HT1080 (cell line): ENCODE data around the gene CLIC1. TPM values are rescaled to one million over a fixed set of nuclear protein-coding genes. Genes with fewer than 3 reads are reported as not detected.
"Not testable (repeated sequence)": the region's sequence is repeated elsewhere in the genome, so short reads cannot be mapped to it uniquely, and the experiment has no call there.

Experiments
- DNase-seq: peaks from one replicate; pipeline ENCODE4 v3.0.0-alpha.2; 2015; ENCODE audit warnings: low read depth
- total RNA-seq: library from RNA; depleted of rRNA; stranded (reverse); fragments of >200 nt; shearing (Covaris generic); gene quantifications from 2 replicates; pipeline ENCODE4 v1.2.3, GENCODE V29; 2014

CLIC1 gene
- total RNA-seq, 1 experiment from 2014 or later = 1,400 TPM

DNA sequence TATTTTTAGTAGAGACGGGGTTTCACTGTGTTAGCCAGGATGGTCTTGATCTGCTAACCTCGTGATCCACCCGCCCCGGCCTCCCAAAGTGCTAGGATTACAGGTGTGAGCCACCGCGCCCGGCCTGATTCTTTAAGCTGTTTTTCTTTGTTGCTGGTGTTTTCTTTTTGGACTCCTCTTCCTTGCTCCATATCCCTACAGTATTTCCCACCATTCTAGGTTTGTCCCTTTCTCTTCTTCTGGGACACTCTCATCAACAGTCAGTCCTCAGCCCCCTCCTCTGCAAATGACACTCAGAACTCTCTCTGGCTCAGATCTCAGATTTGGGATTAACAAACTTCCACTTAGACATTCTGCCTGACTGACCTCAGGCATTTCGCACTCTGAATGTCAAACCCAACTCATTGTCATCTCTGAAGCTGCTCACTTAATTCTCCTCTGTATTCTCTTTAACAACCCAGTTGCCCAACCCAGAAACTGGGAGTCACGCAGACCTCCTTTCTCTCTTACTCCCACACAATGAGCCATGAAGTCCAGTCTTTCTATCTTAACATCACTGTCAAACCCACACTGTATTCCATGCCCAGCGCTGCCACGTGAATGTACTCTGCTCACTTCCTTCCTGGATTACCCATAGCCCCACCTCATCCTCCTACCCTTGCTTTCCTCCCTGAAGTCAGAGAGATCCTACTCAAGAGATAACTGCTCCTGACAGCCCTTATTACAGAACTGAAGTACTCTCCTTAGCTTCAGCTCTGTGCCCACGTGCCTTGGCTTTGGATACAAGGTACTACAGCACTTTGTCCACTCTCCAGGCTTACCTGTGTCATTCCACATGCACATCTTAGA is 10.6 kb downstream of the CLIC1 start:
- no peak for DNase-seq

DNA sequence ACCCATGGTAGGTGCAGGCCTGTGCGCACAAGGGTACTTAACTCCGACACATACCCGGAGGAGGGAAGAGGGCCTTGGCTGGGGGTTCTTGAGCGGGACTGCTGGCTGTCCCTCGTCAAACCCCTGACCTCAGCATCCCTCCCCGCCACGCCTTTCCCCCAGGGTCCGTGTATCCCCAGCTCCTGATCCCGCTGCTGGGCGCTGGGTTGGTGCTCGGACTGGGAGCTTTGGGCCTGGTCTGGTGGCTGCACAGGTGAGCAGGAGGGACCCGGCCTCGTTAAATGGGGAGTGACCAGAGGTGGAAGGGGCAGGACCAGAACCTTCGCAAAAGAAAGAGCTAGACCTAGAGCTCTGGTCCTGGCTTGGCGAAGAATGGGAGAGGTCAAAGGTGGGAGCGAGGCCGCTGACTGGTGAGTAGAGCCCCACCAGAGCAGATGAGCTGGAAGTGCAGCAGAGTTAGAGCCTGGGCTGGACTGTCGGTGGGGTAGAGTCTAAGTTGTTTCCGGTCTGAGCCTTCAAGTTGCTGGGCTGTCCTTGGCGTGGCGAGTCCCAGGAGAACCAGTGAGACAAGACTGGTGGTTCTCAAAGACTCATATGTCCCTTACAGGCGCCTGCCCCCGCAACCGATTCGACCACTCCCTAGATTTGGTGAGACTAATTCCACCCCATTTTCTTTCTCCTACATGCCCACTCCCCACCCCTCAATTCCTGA is 12.2 kb downstream of the CLIC1 start:
- DNase-seq = no peak

DNA sequence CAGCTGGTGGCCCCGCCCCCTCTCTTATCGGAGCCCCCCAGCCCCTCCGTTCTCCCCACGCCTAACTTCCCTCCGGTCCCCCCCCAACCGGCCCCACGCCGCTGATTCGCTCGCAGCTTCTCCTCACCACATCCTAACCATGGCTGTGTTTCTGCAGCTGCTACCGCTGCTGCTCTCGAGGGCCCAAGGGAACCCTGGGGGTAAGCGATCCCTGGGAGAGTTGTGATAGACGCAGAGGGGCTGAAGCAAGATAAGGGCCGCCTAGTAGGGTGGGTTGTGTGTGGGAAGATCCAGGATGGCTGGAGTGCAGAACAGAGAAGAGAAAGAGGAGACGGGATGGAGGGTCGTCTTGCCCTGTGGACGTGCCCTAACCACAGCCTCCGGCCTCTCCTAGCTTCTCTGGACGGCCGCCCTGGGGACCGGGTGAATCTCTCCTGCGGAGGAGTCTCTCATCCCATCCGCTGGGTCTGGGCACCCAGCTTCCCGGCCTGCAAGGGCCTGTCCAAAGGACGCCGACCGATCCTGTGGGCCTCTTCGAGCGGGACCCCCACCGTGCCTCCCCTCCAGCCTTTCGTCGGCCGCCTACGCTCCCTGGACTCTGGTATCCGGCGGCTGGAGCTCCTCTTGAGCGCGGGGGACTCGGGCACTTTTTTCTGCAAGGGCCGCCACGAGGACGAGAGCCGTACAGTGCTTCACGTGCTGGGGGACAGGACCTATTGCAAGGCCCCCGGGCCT is 12.9 kb downstream of the CLIC1 start, which contains the start of gene MPIG6B:
TSS of gene MPIG6B (plus strand) at position 129 of the 735 bp plus-strand sequence. CDS start at position 140, 11 bp downstream.
- no peak for DNase-seq

DNA sequence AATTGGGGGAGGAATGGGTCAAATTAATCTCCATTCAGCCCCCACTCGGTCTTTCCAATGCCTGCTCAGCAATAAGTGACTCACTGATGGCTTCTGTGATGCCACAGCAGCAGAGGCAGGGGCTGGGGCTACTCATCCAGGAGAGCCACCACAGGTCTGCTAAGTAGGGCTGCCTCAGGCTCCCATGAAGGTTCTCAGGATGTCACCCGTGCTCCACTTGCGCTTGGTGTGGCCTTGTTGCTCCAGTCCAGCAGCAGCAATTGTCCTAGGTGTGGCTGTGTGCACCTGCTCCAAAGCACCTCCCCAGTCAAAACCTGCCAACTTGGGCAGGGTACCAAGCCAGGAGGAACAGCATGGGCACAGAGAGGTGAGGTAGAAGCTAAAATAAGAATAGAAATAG is 14.2 kb downstream of the CLIC1 start:
- no peak for DNase-seq

DNA sequence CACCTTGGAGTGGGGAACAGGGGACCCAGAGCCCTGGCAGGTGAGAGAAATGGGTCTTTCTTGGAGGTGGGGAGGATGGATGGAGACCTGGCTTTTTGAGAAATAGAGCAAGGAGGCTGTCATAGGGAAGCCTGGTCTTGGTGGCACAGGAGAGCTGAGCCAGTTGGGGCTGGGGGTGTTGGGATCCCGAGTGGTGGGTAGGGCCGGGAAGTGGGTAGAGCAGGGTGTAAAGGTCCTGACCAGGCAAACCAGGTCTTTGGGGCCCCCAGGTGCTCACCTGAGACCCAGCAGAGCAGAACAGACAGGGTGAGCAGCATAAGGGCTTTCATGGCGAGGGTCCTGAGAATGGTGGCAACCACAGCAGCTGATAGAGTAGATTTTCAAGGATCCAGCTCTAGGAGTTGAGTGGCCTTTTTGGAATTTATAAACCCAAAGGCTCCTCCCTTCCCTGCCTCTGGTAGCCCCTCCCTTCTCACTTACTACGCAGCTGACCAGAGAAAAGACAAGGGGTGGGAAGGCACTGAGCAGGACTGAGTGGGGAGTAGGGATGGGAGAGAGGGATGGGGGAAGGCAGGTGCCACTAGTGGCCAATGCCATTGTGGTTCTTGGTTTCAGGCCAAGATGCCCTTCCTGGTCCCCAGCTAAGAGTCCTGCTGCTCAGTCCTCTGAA is 14.8 kb downstream of the CLIC1 start, which contains the start of gene LY6G6C:
TSS of gene LY6G6C (minus strand) at position 396 of the 670 bp plus-strand sequence. CDS start at position 329, 67 bp downstream.
- no peak for DNase-seq

DNA sequence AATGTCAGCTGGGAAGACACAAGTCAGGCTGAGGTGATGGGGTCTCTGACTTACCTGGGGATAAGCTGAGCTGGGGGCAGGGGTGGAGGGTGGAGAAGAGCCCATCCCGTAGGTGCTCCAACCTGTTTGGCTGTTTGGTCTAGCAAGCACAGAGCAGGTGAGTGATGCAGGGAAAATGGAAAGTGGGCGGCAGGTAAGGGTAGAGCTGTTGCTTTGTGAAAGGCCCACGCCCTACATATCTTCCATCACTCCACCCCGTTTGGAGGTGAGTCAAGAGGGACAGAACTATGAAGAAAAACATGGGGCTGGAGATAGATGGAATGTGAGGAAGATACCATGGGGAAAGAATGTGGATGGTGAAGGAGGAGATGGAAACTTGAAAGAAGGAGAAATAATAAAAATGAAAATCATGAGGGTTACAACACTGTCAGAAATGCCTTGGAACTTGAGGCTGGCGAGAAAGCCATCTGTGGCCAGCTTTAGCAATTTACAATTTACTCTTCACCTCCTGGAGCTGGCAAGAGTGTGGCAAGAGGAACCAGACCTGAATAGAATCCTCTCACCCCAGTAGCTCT is 16.0 kb downstream of the CLIC1 start:
- DNase-seq = no peak

DNA sequence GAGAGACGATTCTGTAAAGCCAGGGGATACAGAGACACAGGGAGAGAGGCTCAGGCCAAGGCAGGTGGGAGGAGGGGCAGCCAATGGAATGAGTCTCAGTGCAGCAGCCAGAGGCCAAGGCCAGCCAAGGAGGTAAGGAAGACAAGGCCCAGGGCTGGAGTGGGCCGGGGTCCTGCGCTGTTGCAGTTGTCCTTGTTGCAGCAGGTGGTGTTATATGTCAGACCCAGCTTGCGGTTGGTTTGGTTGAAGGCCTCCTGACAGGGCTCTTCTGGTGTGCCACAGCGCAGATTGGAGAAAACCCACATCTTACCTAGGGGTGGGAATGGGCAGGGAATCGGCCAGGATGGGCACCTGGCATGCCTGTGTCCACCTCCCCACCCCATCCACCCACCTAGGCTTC is 17.3 kb downstream of the CLIC1 start:
- DNase-seq = no peak

DNA sequence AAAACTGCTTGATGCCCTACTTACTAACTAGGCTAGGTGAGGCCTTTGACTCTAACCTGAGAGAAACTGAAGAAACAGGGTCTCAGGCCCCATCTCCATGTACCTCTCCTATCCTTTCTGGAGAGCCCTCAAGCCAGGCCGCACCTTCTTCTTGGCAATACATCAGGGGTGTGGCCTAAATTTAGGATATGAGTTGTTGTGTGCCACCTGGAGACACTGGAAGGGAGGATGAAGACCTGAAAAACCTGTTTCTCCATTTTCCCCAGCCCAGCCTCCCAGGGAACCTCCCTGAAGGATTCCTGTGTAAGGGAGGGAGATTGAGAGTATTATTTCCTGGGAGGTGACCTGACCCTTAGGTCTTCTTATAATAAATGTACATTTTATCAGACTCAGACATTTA is 18.1 kb downstream of the CLIC1 start:
- DNase-seq = no peak

DNA sequence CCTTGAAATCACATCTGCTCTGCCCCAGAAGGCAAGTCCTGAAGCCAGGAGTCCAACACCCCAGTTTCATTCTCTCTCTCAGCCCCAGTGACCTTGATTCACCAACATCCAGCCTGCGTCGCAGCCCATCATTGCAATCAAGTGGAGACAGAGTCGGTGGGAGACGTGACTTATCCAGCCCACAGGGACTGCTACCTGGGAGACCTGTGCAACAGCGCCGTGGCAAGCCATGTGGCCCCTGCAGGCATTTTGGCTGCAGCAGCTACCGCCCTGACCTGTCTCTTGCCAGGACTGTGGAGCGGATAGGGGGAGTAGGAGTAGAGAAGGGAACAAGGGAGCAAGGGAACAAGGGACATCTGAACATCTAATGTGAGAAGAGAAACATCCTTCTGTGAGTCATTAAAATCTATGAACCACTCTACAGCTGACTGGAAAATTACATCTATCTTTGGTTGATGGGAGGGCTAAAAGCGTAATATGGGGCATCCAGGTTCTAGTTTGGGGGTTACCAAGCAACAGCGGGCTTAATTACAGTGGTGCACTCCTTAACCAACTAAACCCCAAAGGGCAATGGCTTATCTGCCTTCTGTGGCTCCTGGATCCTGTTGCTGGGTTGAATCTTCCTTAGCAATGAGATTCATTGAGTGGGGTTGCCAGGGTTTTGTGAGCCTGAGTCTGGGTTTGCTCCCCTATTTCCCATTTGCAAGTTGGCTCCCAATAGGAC is 18.7 kb downstream of the CLIC1 start:
- DNase-seq = no peak

DNA sequence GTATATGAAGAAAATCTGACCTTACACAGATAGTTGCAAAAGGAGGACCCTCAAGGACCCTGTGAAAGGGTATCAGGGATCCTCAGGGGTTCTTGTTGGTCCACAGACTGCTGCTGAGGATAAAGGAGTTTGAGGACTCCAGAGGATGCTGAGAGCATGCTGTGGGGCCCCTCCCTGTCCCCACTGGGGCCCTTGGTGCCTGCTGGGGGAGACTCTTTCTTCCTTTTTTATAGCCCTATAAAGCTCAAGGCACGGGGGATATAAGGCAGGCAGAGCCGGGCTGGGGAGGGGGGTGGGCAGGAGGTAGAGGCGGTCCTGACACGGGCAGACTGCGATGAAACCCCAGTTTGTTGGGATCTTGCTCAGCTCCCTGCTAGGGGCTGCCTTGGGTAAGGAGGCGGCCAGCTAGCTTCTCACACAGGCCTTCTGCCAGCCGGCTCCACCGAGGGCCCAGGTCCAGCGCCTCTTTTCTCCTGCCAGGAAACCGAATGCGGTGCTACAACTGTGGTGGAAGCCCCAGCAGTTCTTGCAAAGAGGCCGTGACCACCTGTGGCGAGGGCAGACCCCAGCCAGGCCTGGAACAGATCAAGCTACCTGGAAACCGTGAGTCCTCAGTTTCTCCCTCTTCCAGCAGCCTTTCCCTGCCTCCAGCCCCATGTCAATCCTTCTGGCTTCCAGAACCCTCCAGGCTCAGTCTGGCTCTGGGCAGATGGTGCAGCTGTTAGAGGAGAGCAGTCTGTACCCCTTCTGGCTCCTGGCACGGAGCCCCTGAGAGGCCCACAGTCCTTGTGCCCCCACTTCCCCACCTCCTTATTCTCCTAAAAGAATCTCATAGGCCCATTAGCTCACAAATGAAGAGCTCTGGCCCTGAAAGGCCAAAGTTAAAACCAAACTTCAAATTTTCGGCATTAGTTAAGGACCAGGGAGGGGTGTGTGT is 21.0 kb downstream of the CLIC1 start, which contains the start of gene LY6G6D:
TSS of gene LY6G6D (plus strand) at position 327 of the 937 bp plus-strand sequence. CDS start at position 335, 8 bp downstream.
- no peak for DNase-seq

DNA sequence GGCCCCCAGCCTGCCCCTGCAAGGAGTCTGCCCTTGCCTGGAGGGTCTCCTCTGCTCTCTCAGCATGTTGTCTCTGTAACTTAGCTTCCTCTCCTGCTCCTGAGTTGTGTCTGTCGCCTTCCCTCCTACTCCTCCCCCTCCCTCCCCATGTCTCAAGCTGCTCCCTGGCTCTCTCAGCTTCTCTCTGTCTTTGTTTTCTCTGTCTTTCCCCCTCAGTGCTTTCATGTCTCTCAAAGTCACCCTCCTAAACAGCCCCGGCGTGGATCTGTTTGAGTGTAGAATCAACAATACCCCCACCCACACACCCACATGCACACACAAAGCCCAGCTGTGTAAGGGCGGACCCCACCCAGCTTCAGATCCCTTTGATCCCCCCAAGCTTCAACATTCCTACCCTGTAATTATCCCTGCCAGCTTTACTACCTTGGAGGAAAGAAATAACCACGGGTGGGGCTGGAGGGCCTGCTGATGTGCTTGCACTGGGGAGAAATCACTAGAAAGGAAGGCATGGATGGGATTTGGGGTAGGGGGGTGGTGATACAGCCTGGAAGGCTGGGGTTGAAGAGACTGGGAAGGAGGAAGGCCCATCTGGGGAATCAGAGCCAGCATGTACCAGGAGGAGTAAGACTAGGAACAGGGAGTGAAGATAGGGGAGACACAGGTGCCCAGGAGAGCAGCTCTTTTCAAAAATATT is 22.2 kb downstream of the CLIC1 start:
- no peak for DNase-seq

DNA sequence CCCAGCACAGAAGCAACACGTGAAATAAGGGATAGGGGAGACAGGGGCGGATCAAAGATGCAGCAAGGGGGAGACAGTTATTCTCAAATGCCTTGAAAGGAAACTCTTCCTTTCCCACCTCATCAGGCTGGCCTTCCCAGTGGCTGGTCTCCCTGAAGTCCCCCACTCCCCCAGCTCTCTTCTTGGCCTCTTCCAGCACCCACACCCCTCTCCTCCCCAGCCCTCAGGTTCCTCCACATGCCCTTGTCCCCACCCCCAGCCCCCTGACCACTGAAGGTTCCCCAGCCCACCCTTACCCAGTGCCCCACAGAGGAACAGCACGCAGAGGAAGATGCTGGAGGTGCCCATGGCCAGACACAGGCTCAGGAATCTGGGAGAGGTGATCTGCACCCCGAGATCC is 22.9 kb downstream of the CLIC1 start:
- no peak for DNase-seq

DNA sequence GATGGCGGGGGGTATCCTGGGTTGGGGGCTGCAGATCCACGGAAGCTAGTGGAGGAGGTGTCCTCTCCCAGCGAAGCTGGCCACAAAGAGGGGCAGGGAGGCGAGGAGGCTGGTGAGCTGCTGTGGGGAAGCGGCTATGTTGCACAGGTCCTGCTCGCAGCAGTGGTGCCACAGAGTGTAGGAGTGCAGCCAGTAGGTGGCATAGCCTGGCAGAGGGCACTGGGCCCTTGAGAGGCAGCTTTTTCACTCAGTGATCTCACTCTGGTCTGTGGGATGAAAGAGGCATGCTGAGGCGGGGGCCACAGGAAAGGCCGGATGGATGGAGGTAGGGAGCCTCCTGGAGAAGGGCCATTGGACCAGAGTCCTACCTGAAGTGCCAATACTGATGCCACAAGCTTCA is 24.0 kb downstream of the CLIC1 start:
- DNase-seq = peak; percentile 25

DNA sequence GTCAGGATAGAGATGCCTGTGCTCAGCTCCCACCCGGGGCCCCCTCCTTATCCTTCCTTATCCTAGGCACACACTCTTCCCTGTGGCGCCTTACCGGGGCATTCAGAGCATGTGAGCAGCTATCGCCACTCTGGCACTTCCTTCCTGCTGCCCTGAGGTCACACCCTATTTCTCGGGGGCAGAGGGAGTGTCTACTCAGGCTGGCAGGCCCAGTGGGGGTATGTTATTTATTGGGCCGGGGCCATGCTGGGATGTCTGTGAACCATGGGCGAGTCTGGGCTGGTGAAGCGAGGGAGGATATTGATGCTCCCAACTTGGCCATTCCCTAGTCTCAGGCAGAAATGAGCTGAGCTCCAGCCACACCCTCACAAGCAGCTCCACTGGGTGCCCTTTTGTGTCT is 25.1 kb downstream of the CLIC1 start:
- DNase-seq = no peak

DNA sequence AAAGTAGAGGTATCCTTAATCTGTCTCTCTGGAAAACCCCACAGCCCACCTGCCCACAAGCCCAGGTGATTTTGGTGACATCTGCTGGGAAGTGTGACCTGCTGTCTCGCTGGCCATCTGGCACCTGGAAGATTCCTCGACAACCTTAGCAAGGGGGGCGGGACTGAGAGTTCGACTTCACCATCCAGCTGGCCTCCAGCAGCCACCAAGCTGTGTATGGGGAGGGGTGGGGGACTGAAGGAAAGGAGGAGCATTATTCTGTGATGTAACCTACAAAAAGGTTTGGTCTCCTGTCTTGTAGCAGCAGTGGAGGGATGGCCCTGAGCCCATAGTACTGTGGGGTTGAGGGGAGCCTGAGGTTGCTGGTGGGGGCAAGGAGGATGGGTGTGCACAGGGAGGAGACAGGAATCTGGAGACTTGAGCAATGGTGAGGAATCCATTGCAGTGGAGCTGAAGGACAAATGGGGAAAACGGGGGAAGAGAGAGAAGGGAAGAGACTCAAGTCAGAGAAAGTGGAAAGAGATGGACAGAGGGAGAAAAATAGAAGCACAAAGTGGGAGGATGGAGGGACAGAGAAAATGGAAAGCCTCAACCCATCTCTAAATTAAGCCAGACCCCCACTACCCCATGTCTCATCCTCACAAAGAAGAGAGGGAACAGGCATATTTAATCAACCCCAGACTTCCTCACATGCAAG is 25.7 kb downstream of the CLIC1 start:
- DNase-seq = no peak

DNA sequence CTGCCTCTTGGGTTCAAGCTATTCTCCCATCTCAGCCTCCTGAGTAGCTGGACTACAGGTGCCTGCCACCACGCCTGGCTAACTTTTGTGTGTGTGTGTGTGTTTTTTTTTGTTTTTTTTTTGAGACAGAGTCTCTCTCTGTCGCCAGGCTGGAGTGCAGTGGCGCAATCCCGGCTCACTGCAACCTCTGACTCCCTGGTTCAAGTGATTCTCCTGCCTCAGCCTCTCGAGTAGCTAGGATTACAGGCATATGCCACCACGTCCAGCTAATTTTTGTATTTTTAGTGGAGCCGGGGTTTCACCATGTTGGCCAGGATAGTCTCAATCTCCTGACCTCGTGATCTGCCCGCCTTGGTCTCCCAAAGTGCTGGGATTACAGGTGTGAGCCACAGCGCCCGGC is 27.2 kb downstream of the CLIC1 start:
- DNase-seq = not testable (repeated sequence)

DNA sequence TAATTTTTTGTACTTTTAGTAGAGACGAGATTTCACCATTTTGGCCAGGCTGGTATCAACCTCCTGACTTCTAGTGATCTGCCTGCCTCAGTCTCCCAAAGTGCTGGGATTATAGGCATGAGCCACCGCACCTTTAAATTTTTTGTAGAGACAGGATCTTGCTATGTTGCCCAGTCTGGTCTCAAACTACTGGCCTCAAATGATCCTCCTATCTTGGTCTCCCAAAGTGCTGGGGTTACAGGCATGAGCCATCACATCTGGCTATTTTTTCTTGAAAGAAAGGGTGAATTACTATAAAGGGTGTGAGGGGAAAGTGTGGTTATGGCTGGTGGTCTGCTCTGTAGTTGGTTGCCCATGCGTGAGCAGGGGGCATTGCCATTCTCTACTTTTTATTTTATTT is 28.1 kb downstream of the CLIC1 start:
- no peak for DNase-seq

DNA sequence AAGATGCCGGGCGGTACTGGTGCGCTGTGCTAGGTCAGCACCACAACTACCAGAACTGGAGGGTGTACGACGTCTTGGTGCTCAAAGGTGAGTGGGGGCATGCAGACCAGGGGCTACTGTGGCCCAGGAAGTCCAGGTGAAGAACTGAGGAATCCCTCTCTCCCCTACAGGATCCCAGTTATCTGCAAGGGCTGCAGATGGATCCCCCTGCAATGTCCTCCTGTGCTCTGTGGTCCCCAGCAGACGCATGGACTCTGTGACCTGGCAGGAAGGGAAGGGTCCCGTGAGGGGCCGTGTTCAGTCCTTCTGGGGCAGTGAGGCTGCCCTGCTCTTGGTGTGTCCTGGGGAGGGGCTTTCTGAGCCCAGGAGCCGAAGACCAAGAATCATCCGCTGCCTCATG is 28.6 kb downstream of the CLIC1 start:
- DNase-seq = no peak
